ENCODE data around the gene CACNB4. TPM values are rescaled to one million over a fixed set of nuclear protein-coding genes. Genes with fewer than 3 reads are reported as not detected.

The CACNB4 gene
- total and polyA plus RNA-seq, 9 of the 15 experiments (the other 6 are each of a cell fraction or from before 2014, with no cell fraction given) = 0.01 to 0.20 (median 0.04) TPM; not detected in 1

DNA sequence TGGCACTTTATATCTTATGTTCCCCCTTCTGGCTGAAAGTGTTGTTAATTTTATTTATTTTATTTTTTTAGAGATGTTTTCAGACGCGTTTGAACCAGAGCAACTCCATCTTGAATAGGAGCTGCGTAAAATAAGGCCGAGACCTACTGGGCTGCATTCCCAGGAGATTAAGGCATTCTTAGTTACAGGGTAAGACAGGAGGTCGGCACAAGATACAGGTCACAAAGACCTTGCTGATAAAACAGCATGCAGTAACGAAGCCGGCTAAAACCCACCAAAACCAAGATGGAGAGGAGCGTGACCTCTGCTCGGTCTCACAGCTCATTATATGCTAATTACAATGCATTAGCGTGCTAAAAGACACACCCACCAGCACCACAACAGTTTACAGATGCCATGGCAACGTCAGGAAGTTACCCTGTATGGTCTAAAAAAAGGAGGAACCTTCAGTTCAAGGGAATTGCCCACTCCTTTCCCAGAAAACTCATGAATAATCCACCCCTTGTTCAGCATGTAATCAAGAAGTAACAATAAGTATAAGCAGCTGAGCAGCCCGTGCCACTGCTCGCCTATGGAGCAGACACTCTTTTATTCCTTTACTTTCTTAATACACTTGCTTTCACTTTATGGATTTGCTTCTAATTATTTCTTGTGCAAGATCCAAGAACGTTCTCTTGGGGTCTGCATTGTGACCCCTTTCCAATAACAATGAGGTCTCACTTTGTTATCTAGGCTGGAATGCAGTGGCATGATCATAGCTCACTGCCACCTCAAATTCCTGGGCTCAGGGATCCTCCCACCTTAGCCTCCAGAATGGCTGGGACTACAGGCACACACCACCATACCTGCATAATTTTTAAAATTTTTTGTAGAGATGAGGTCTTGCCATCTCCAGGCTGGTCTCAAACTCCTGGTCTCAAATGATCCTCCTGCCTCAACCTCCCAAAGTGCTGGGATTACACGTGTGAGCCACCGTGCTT is 55.9 kb downstream of the CACNB4 start (continued):
- TF ChIP-seq, protein P1, sequence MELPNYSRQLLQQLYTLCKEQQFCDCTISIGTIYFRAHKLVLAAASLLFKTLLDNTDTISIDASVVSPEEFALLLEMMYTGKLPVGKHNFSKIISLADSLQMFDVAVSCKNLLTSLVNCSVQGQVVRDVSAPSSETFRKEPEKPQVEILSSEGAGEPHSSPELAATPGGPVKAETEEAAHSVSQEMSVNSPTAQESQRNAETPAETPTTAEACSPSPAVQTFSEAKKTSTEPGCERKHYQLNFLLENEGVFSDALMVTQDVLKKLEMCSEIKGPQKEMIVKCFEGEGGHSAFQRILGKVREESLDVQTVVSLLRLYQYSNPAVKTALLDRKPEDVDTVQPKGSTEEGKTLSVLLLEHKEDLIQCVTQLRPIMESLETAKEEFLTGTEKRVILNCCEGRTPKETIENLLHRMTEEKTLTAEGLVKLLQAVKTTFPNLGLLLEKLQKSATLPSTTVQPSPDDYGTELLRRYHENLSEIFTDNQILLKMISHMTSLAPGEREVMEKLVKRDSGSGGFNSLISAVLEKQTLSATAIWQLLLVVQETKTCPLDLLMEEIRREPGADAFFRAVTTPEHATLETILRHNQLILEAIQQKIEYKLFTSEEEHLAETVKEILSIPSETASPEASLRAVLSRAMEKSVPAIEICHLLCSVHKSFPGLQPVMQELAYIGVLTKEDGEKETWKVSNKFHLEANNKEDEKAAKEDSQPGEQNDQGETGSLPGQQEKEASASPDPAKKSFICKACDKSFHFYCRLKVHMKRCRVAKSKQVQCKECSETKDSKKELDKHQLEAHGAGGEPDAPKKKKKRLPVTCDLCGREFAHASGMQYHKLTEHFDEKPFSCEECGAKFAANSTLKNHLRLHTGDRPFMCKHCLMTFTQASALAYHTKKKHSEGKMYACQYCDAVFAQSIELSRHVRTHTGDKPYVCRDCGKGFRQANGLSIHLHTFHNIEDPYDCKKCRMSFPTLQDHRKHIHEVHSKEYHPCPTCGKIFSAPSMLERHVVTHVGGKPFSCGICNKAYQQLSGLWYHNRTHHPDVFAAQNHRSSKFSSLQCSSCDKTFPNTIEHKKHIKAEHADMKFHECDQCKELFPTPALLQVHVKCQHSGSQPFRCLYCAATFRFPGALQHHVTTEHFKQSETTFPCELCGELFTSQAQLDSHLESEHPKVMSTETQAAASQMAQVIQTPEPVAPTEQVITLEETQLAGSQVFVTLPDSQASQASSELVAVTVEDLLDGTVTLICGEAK (IDR thresholded peaks at IDR 0.05) = no peak
- TF ChIP-seq, protein P1 (CRISPR knock-in tag; IDR thresholded peaks at IDR 0.05) = no peak
- TF ChIP-seq, protein P2, sequence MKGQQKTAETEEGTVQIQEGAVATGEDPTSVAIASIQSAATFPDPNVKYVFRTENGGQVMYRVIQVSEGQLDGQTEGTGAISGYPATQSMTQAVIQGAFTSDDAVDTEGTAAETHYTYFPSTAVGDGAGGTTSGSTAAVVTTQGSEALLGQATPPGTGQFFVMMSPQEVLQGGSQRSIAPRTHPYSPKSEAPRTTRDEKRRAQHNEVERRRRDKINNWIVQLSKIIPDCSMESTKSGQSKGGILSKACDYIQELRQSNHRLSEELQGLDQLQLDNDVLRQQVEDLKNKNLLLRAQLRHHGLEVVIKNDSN (CRISPR knock-in tag; IDR thresholded peaks at IDR 0.05) = no peak
- no peak for TF ChIP-seq ZNF785 (CRISPR knock-in tag; IDR thresholded peaks at IDR 0.05)
- TF ChIP-seq SIN3B (IDR thresholded peaks at IDR 0.05; ENCODE audit: low read depth) = no peak
- TF ChIP-seq, protein P3, sequence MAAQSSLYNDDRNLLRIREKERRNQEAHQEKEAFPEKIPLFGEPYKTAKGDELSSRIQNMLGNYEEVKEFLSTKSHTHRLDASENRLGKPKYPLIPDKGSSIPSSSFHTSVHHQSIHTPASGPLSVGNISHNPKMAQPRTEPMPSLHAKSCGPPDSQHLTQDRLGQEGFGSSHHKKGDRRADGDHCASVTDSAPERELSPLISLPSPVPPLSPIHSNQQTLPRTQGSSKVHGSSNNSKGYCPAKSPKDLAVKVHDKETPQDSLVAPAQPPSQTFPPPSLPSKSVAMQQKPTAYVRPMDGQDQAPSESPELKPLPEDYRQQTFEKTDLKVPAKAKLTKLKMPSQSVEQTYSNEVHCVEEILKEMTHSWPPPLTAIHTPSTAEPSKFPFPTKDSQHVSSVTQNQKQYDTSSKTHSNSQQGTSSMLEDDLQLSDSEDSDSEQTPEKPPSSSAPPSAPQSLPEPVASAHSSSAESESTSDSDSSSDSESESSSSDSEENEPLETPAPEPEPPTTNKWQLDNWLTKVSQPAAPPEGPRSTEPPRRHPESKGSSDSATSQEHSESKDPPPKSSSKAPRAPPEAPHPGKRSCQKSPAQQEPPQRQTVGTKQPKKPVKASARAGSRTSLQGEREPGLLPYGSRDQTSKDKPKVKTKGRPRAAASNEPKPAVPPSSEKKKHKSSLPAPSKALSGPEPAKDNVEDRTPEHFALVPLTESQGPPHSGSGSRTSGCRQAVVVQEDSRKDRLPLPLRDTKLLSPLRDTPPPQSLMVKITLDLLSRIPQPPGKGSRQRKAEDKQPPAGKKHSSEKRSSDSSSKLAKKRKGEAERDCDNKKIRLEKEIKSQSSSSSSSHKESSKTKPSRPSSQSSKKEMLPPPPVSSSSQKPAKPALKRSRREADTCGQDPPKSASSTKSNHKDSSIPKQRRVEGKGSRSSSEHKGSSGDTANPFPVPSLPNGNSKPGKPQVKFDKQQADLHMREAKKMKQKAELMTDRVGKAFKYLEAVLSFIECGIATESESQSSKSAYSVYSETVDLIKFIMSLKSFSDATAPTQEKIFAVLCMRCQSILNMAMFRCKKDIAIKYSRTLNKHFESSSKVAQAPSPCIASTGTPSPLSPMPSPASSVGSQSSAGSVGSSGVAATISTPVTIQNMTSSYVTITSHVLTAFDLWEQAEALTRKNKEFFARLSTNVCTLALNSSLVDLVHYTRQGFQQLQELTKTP (IDR thresholded peaks at IDR 0.05; ENCODE audit: low read depth in 1 of 2, partially characterized antibody in 2 of 2) = no peak
- TF ChIP-seq ERF (CRISPR knock-in tag; IDR thresholded peaks at IDR 0.05) = peak; percentile 64; the same call in 1 of the 2 replicates
- TF ChIP-seq, protein P4, sequence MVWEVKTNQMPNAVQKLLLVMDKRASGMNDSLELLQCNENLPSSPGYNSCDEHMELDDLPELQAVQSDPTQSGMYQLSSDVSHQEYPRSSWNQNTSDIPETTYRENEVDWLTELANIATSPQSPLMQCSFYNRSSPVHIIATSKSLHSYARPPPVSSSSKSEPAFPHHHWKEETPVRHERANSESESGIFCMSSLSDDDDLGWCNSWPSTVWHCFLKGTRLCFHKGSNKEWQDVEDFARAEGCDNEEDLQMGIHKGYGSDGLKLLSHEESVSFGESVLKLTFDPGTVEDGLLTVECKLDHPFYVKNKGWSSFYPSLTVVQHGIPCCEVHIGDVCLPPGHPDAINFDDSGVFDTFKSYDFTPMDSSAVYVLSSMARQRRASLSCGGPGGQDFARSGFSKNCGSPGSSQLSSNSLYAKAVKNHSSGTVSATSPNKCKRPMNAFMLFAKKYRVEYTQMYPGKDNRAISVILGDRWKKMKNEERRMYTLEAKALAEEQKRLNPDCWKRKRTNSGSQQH (CRISPR knock-in tag; IDR thresholded peaks at IDR 0.05) = no peak
- no peak for TF ChIP-seq ZBTB8A (IDR thresholded peaks at IDR 0.05; ENCODE audit: partially characterized antibody)
- no peak for TF ChIP-seq ZC3H8 (IDR thresholded peaks at IDR 0.05)
- TF ChIP-seq ZFPM2 (CRISPR knock-in tag; IDR thresholded peaks at IDR 0.05) = no peak

Data from K562 (cell line).